GM12878 (cell line): Measurements from ENCODE around the gene ETHE1.

ENCODE experiments used
- BHLHE40 ChIP-seq, 2 experiments: fragments of 450-650 bp in 1 of 2; IDR thresholded peaks; 2 replicates each; pipeline ENCODE4 v1.6.1; 2011 to 2017; ENCODE audit warnings: low read depth in 2 of 2, borderline replicate concordance in 1 of 2, improper control_type of control experiment in 1 of 2, low read length in 1 of 2, mild to moderate bottlenecking in 1 of 2
- CREB1 ChIP-seq: IDR thresholded peaks from 2 replicates; pipeline ENCODE4 v1.6.1; 2012; ENCODE audit warnings: low read depth, mild to moderate bottlenecking, inconsistent platforms
- JUNB ChIP-seq: IDR thresholded peaks from 2 replicates; pipeline ENCODE4 v1.6.1; 2016; ENCODE audit warnings: antibody characterized with exemption, mild to moderate bottlenecking
- POLR2A ChIP-seq: IDR thresholded peaks from 2 replicates; pipeline ENCODE4 v1.6.1; 2011; ENCODE audit warnings: low read depth, mild to moderate bottlenecking, low read length
- TAF1 ChIP-seq: IDR thresholded peaks from 2 replicates; pipeline ENCODE4 v1.6.1; 2011; ENCODE audit warnings: mild to moderate bottlenecking, low read depth, low read length, borderline replicate concordance
- TBL1XR1 ChIP-seq: IDR thresholded peaks from 2 replicates; pipeline ENCODE4 v1.6.1; 2012; ENCODE audit warnings: low read depth, low read length, improper control_type of control experiment
- TCF12 ChIP-seq: IDR thresholded peaks from 2 replicates; pipeline ENCODE4 v1.6.1; 2011; ENCODE audit warnings: low read depth, mild to moderate bottlenecking, low read length
- TF ChIP-seq, protein P1 (sequence below): fragments of 450-650 bp; formaldehyde crosslinking; IDR thresholded peaks from 2 replicates; pipeline ENCODE4 v1.4.0; 2020; ENCODE audit warnings: mild to moderate bottlenecking, moderate library complexity
- TF ChIP-seq, protein P2 (sequence below), 3 experiments: IDR thresholded peaks in 2 of 3; conservative IDR thresholded peaks in 1 of 3; 2 replicates each; pipeline ENCODE4 v1.5.1; 2011; ENCODE audit warnings: low read depth in 3 of 3, low read length in 3 of 3, mild to moderate bottlenecking in 3 of 3, control low read depth in 2 of 3, moderate library complexity in 2 of 3, inconsistent platforms in 1 of 3, mixed read lengths in 1 of 3; ENCODE audit not compliant: control insufficient read depth in 2 of 3, insufficient read depth in 1 of 3; ENCODE audit errors: extremely low read depth in 1 of 3

DNA sequence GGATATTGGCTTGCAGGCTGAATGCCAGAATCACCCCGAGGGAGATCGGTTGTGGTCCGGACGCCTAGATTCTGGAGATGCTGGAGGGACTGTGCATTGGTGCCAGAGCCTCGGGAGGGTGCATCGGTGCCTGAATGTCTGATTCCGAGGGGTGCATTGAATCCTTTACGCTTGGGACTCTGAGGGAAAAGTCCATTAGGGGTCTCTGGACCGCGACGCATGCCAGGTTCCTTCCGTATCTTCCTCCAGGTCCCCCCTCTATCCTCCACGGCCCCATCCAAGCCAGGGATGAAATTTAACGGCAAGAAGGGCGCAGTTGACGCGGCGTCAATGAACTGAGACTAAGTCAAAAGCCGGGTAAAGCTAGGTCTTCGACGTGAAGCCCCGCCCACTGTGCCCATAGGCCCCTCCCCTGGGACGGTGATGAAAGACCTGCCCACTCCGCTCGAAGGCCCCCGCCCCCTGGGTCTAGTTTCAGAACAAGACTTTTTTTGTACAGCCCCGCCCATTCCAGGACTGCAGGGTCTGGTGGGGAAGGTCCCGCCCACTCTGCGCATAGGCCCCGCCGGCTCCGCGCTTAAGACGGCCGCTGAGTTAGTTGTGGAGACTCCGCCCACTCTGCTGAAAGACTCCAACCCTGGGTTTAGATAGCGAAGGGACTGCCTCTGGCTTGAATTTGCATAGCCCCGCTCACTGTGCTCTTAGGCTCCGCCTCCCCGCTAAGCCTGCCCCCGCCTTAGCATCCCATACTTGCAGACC, 6.7 kb upstream of the ETHE1 start:
- TF ChIP-seq TCF12 (no peak), BHLHE40 (IDR thresholded peaks at IDR 0.05; ENCODE audit: borderline replicate concordance in 1 of 2, low read depth in 2 of 2, low read length in 1 of 2) (no peak; a peak in 1 of 4 replicates), TAF1 (no peak), JUNB (no peak), POLR2A (no peak), CREB1 (no peak), TBL1XR1 (no peak)
- TF ChIP-seq, protein P1, sequence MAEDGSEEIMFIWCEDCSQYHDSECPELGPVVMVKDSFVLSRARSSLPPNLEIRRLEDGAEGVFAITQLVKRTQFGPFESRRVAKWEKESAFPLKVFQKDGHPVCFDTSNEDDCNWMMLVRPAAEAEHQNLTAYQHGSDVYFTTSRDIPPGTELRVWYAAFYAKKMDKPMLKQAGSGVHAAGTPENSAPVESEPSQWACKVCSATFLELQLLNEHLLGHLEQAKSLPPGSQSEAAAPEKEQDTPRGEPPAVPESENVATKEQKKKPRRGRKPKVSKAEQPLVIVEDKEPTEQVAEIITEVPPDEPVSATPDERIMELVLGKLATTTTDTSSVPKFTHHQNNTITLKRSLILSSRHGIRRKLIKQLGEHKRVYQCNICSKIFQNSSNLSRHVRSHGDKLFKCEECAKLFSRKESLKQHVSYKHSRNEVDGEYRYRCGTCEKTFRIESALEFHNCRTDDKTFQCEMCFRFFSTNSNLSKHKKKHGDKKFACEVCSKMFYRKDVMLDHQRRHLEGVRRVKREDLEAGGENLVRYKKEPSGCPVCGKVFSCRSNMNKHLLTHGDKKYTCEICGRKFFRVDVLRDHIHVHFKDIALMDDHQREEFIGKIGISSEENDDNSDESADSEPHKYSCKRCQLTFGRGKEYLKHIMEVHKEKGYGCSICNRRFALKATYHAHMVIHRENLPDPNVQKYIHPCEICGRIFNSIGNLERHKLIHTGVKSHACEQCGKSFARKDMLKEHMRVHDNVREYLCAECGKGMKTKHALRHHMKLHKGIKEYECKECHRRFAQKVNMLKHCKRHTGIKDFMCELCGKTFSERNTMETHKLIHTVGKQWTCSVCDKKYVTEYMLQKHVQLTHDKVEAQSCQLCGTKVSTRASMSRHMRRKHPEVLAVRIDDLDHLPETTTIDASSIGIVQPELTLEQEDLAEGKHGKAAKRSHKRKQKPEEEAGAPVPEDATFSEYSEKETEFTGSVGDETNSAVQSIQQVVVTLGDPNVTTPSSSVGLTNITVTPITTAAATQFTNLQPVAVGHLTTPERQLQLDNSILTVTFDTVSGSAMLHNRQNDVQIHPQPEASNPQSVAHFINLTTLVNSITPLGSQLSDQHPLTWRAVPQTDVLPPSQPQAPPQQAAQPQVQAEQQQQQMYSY, result no peak
- TF ChIP-seq, protein P2, sequence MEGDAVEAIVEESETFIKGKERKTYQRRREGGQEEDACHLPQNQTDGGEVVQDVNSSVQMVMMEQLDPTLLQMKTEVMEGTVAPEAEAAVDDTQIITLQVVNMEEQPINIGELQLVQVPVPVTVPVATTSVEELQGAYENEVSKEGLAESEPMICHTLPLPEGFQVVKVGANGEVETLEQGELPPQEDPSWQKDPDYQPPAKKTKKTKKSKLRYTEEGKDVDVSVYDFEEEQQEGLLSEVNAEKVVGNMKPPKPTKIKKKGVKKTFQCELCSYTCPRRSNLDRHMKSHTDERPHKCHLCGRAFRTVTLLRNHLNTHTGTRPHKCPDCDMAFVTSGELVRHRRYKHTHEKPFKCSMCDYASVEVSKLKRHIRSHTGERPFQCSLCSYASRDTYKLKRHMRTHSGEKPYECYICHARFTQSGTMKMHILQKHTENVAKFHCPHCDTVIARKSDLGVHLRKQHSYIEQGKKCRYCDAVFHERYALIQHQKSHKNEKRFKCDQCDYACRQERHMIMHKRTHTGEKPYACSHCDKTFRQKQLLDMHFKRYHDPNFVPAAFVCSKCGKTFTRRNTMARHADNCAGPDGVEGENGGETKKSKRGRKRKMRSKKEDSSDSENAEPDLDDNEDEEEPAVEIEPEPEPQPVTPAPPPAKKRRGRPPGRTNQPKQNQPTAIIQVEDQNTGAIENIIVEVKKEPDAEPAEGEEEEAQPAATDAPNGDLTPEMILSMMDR (IDR thresholded peaks at IDR 0.05 in 2 of 3, conservative IDR thresholded peaks at IDR 0.05 in 1 of 3; ENCODE audit: control insufficient read depth in 2 of 3, extremely low read depth in 1 of 3, insufficient read depth in 1 of 3, low read depth in 3 of 3, low read length in 3 of 3), result no peak
